ENCODE data around the gene USP20. TPM values are rescaled to one million over a fixed set of nuclear protein-coding genes. Genes with fewer than 3 reads are reported as not detected.

Gene USP20
- total RNA-seq, 1 donor from 2014 or later = 41.2 TPM

- H3K27ac Mint-ChIP-seq = no peak overlapping the region
- H3K4me1 Mint-ChIP-seq (ENCODE audit: low read depth) = no peaks in the 10 kb centered on the region
- peaks cover 4% of the 10 kb centered on the region for H3K36me3 Mint-ChIP-seq (ENCODE audit: insufficient read depth)
- H3K4me3 Mint-ChIP-seq (ENCODE audit: low read depth) = no peak overlapping the region
- TF ChIP-seq CTCF (IDR thresholded peaks at IDR 0.05; ENCODE audit: unreplicated experiment) = no peak
- no peaks in the 10 kb centered on the region for H3K9me3 Mint-ChIP-seq (ENCODE audit: low read depth)
- H3K27me3 Mint-ChIP-seq = no peaks in the 10 kb centered on the region
- DNase-seq (ENCODE audit: low spot score, unreplicated experiment) = no peak
Observed at GRCh38 chr9:129876815-129877214, 41.6 kb downstream of the USP20 start.

- Mint-ChIP-seq H3K27ac (no peak overlapping the region), H3K27me3 (no peaks in the 10 kb centered on the region), H3K4me3 (ENCODE audit: low read depth) (no peak overlapping the region), H3K9me3 (ENCODE audit: low read depth) (no peaks in the 10 kb centered on the region), H3K36me3 (ENCODE audit: insufficient read depth) (peaks cover 3% of the 10 kb centered on the region), H3K4me1 (ENCODE audit: low read depth) (no peaks in the 10 kb centered on the region)
- DNase-seq (ENCODE audit: low spot score, unreplicated experiment) = no peak
- no peak for TF ChIP-seq CTCF (IDR thresholded peaks at IDR 0.05; ENCODE audit: unreplicated experiment)
Observed at GRCh38 chr9:129878291-129878690, 43.0 kb downstream of the USP20 start.

- DNase-seq (ENCODE audit: low spot score, unreplicated experiment) = no peak
- Mint-ChIP-seq H3K9me3 (ENCODE audit: low read depth) (no peaks in the 10 kb centered on the region), H3K36me3 (ENCODE audit: insufficient read depth) (peaks cover 1% of the 10 kb centered on the region), H3K4me3 (ENCODE audit: low read depth) (no peak overlapping the region), H3K27ac (no peak overlapping the region), H3K4me1 (ENCODE audit: low read depth) (peaks cover 3% of the 10 kb centered on the region), H3K27me3 (no peaks in the 10 kb centered on the region)
- TF ChIP-seq CTCF (IDR thresholded peaks at IDR 0.05; ENCODE audit: unreplicated experiment) = no peak
Observed at GRCh38 chr9:129879103-129879699, 43.9 kb downstream of the USP20 start.

- Mint-ChIP-seq H3K4me1 (ENCODE audit: low read depth) (peaks cover 10% of the 10 kb centered on the region), H3K9me3 (ENCODE audit: low read depth) (no peaks in the 10 kb centered on the region), H3K27me3 (no peaks in the 10 kb centered on the region), H3K36me3 (ENCODE audit: insufficient read depth) (no peaks in the 10 kb centered on the region), H3K27ac (no peak overlapping the region), H3K4me3 (ENCODE audit: low read depth) (no peak overlapping the region)
- no peak for DNase-seq (ENCODE audit: low spot score, unreplicated experiment)
- no peak for TF ChIP-seq CTCF (IDR thresholded peaks at IDR 0.05; ENCODE audit: unreplicated experiment)
Observed at GRCh38 chr9:129879991-129880653, 44.9 kb downstream of the USP20 start.

GRCh38 chr9:129880654-129881546 lies 45.6 kb downstream of the USP20 start:
- Mint-ChIP-seq H3K9me3 (ENCODE audit: low read depth) (no peaks in the 10 kb centered on the region), H3K4me1 (ENCODE audit: low read depth) (peaks cover 11% of the 10 kb centered on the region), H3K4me3 (ENCODE audit: low read depth) (no peak overlapping the region), H3K27ac (no peak overlapping the region), H3K36me3 (ENCODE audit: insufficient read depth) (no peaks in the 10 kb centered on the region), H3K27me3 (no peaks in the 10 kb centered on the region)
- no peak for DNase-seq (ENCODE audit: low spot score, unreplicated experiment)
- TF ChIP-seq CTCF (IDR thresholded peaks at IDR 0.05; ENCODE audit: unreplicated experiment) = no peak

Data from progenitor cell of endocrine pancreas (in vitro differentiated cells).